Measurements from ENCODE around the gene PSMA5. TPM values are rescaled to one million over a fixed set of nuclear protein-coding genes. Genes with fewer than 3 reads are reported as not detected.
"Not testable (repeated sequence)": the region's sequence is repeated elsewhere in the genome, so short reads cannot be mapped to it uniquely, and the experiment has no call there.

PSMA5 gene
- total RNA-seq: 63.9 TPM
- long read RNA-seq, transcript PSMA5-201 (9 exons, 3,729 nt): major isoform, 67 of 86 reads
- long read RNA-seq, partial matches to known transcripts: 10 of 86 reads
- long read RNA-seq, other reads (novel, unspliced or antisense): 9 of 86 reads

DNA sequence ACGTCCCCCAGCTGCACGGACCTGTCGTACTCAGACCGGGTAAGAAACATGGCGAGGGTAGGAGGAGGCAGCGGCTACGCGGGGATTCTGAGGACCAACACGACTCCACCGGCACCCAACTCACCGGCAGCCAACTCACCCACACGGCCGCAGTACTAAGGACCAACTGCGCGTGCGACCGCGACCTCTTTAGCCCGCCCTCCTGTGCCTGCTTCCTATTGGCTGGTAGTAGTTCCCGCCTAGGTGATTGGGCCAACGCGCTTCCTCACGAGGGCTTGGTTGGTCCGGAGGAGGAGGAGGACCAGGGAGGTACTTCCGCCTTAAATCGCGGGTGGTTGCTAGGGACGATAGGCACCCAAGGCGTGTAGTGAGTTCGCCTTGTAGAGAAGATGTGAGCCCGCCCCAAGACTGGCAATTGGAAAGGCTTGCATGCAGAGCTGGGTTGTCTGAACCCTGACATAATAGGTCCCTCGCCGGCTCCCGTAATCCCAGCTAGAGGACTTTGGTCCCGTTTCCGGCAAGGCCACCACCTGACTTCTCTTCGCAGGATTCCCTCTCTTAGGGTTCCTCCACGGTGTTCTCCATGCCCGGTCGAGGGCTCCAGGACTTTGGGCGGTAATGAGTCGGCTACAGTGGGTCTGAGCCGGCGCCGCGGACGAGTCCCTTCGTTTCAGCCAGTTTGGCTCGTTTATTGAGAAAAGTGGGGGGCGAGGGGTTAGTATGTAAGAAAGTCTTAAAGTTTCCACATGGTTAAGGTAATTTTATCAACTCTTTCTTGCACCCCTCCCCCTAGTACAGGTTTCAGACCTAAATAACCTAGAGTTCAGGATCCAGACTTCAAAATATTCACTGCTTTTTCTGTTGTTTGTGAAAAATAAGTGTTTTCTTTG, at the start of gene PSMA5:
Gene PSMA5 (minus strand): TSS at position 168 of the 890 bp plus-strand sequence. CDS start 118 bp downstream, at position 50.
- peak; percentile 97 for DNase-seq (ENCODE audit: low spot score)

DNA sequence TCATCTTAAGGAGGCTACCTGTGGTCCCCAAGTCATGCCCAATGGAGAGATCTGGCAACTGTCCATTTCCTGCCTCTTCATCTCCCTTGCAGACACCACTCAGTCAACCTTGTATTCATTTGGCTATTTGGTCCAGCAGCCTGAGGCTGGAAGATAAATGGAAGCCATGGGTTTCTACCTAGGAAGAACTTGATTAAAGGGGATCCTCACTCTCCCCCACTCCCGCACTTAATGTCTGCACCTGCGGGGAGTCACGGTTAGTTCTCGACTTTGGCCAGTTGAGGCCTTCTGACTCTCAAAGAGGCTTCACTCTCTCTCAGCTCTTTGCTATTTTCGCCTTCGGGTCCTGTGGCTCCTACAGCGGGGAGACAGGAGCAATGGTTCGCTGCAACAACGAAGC, 49.0 kb upstream of the PSMA5 start:
- no peak for DNase-seq (ENCODE audit: low spot score)

DNA sequence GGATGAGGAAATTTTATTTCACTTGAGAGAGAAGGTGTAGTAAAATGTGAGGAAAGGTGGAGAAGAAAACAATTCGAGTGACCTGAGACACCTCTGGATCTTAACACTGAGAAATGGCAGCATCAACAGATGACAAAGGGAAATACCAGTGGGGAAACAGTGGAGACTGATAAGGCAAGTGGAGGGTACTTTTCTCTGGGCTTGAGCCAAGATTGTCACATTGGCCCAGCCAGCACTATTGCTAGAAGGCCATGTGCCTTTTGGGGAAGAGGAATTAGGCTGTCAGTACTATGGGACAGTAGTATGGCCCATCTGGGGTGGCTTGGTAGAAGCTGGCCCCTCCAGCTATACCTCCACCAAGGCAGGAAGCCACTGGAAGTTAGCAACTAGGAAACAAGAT, 48.4 kb upstream of the PSMA5 start:
- DNase-seq (ENCODE audit: low spot score): no peak

DNA sequence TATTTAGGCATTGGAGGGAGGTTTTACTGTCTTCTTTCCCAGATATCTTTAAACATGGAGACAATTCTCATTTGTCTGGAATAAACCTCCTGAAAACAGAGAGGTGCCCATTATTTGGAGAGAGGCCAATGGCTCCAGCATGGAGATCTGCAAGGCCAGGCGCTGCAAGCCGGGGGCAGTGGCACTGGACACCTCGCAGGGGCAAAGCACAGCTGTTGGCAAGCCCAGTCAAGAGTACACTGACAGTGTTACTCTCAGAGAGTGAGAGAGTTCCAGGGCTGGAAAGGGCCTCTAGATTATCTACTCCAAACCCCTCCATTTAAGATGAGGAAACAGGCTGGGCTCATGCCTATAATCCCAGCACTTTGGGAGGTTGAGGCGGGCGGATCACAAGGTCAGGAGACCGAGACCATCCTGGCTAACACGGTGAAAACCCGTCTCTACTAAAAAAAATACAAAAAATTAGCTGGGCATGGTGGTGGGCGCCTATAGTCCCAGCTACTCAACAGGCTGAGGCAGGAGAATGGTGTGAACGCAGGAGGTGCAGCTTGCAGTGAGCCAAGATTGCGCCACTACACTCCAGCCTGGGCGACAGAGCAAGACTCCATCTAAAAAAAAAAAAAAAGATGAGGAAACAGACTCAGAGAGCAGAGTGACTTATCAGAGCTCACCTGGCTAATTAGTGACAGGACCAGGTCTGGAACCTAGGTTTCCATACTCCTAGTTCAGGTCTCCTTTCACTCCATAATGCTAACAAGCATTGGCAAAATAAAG, 47.2 kb upstream of the PSMA5 start:
- DNase-seq (ENCODE audit: low spot score): not testable (repeated sequence)

DNA sequence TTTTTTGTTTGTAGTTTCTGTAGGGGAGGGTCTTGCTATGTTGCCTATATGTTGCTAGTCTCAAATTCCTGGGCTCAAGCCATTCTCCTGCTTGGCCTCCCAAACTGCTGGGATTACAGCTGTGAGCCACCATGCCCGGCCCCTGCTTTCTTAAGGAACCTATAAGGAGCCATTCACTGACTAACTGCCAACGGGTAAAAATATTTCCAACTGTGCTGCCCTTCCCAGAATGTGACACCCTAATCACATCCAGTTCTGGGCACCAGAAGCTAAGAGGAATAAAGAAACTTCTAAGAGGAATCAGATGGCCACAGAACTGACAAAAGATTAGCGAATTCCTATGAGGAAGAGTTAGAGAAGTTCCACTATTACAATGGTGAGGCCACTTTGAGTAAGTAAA, 46.5 kb upstream of the PSMA5 start:
- no peak for DNase-seq (ENCODE audit: low spot score)

DNA sequence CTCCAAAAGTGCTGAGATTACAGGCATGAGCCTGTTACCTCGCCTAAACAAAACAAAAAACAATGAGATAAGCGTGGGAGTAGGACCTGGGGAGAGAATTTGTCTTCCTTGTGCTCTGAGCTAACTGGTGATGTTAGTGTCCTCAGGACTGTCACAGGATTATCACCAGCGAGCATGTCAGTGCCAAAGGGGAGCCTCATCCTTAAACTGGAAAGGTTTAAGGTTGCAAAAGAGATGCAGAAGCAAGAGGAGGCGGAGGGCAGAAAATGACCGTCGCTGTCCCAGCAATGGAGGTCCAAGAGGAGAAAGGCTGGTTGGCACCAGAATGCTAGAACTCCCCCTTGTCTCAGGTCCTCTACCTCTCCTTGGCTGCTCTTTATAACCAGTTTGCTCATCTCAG, 44.0 kb upstream of the PSMA5 start:
- DNase-seq (ENCODE audit: low spot score): no peak

DNA sequence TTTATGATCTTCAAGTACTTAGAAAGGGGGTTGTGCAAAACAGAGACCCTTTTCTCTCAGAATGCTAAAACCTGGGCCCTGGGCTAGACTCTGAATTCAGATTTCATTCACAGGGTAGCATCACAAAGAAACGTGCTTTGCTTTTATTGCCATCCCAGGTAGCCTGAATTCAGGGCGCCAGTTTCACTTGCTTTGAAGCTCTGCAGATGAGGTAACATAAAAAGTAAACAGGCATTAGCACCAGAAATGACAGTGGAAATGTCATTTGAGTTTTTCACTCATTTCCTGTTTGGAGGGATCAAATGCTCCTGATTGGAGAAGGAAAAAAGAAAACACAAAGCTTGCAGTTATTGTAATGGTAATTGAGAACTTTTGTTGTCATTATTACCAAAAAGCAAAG, 42.7 kb upstream of the PSMA5 start:
- no peak for DNase-seq (ENCODE audit: low spot score)

DNA sequence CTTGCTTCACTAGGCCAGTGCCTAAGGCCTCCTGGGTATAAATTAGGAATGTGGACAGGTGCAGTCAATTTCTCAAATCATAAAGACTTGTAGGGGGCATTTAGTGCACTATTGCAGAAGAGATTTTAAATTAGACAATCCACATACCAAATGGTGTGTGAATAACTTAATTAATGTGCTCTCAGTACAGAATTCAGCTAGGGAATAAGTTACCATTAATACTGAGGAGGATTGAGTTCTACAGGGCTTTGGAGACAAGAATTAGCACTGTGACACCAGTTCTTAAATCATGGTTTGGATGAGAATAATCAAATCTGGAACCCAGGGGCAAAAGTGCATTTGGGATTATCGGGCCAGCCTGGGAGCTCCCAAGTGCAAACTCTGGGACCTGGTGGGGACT, 41.8 kb upstream of the PSMA5 start:
- DNase-seq (ENCODE audit: low spot score): no peak

DNA sequence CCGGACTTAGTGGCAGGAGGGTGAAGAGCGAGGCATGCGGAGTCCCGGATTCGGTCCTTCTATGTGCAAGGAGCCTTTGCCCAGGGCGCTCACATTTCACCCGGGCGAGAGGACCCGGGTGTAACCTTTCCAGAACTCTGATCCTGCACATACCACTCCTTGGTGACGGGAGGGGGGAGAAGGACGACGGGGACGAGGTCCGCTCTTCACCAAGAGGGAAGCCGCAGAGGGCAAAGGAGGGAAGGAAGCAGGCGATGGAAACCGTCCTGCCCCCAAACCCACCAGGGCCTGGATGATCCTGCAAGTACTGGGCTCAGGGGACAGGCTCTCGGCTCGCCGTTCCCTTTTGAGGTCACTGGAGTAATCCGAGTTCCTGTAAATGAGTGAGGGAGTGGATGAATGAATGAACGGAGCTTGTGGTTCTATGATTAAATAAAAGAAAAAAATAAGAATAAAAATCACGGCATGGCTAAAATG, 41.1 kb upstream of the PSMA5 start:
- DNase-seq (ENCODE audit: low spot score): no peak

DNA sequence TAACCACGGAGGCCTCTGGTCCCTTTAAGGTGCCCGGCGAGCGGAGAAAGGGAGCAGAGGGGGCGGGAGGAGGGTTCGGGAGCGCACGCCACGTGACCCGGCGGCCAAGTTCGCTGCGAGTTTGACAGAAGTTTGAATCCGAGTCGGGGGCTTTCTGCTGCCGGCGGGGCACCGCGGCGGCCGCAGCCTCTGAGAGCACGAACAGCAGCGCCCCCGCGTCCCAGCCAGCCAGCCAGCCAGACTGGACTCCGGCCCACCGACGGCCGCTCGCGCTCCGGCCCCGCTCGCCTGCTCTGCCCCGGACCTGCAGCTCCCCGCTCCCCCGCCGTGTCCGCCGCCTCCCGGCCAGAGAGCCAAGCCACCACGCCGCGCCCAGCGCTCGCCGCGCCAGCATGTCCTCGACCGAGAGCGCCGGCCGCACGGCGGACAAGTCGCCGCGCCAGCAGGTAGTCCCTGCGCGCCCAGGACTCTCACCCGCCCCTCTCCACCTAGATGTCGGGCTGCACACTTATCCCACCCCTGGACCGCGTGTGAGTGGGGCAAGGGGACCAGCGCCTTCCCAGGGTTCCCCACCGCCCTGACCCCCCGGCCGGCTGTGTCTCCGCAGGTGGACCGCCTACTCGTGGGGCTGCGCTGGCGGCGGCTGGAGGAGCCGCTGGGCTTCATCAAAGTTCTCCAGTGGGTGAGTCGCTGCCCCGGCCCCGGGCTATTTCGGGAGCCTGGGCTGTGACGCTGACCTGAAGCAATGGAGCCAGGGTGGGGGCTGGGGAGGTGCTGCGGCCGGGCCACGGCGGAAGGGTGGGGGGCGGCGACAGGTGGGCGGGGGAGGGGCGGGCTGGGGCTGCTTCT, 40.4 kb upstream of the PSMA5 start, which contains the start of gene SYPL2:
Gene SYPL2 (plus strand): TSS at position 95 of the 849 bp plus-strand sequence. CDS start 298 bp downstream, at position 393.
- DNase-seq (ENCODE audit: low spot score): no peak

DNA sequence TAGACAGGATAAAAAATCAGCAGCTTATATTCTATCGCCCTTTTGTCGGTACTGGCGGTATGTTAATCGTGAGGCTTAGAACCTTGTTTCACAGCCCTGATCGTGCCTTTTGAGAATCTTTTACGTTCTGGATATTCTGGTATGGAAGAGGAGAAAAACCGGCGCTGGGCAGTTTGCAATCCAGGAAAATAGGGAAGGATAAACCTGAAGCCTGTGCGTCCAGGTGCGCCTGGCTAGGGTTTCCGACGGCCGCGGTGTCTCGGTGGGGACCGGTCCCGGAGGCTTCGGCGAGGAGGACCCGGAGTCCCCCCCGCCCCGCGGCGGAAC, 39.8 kb upstream of the PSMA5 start:
- DNase-seq (ENCODE audit: low spot score): no peak

DNA sequence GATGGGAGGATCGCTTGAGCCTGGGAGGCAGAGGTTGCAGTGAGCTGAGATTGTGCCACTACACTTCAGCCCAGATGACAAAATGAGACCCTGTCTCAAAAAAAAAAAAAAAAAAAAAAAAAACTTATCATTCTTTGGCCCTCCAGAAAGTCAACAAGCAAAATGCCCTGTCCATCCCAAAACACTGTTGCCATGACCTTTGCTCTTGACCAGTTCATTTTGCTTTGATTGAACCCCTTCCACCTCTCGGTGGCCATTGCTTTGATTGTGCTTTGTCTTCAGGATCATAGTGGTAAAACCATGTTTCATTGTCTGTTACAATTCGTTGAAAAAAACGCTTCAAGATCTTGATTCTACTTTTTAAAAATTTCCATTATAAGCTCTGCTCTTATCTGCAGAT, 31.6 kb upstream of the PSMA5 start:
- no peak for DNase-seq (ENCODE audit: low spot score)

DNA sequence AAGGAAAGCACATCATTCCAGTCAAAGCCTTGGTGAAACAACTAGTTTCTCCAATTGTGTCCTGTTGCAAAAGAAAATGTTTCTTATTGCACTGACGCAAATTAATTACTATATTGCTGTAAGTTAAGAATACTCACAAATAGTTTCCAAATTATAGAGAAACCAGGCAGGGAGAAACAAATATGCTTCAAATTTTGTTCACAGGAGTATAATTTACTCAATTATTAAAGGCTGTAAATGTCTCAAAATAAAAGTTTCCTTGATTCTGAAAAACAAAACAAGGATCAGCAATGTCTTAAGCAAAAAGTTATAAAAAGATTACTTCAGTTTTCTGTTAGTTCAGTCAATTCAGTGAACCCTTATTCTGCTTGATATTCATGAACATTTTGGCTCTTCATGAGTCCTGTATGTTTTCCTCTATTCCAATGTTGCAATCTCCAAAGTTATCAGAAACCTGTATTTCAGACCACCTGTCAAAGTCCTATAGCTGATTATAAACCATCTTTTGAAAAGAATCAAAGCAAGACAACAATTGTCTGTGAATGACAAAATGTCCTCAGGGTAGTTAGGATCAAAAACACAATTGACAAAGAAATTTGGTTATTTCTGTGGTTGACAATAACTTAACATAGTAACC, 28.4 kb upstream of the PSMA5 start:
- no peak for DNase-seq (ENCODE audit: low spot score)

DNA sequence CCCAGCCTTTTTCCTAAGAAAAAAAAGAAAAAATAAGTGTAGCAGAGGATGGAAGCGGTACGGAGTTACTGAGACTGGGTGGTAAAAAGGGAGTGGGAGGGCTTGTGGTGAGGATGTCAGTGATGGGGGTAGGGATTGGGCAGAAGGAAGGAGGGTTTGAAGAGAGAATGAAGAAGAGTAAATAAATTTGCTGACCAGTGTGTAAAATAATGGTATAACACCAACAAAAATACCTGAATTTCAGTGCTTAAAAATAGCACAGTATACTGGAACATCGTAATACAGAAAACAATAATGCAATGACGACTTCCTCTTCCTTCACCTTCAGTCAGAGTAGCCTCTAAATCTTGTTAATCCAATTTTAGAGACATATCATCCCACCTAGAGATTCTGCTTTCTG, 21.3 kb upstream of the PSMA5 start:
- no peak for DNase-seq (ENCODE audit: low spot score)

DNA sequence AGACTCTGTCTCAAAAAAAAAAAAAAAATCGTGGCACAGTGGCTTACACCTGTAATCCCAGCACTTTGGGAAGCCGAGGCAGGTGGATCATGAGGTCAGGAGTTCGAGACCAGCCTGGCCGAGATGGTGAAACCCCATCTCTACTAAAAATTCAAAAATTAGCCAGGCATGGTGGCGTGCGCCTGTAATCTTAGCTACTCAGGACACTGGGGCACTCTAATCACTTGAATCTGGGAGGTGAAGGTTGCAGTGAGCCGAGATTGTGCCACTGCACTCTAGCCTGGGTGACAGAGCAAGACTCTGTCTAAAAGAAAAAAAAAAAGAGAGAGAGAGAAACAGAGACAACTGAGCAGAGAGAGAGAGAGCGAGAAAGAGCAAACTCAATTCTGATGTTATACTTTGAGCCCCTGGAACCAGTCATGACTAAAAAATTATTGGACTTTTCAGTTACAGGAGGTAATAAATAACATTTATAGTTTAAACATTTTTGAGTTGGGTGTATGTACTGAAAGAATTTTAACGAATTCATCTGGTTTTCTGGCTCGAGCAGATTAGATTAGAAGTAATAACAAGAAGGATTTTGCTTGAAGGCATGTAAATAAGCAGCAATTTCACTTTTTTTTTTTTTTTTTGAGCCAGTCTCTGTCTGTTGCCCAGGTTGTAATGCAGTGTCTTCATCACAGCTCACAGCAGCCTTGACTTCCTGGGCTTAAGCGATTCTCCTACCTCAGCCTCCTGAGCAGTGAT, 19.9 kb upstream of the PSMA5 start:
- DNase-seq (ENCODE audit: low spot score): not testable (repeated sequence)

DNA sequence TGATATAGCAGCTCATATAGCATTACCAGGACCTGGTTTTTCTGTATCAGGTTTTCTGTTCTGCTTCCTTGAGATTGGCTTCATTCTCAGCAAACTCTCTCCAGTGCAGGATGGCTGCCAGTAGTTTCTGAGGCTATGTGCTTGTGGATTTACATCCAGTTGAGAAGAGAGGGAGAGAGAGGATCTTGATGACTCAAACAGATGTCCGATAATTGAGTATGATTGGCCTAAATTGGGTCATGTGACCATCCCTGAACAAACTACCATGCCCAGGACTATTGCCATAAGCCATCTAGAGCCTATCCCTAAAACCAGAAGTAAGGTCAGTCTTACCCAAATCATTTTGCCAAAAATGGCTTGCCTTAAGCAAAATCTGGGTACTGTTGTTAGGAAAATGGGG, 18.1 kb upstream of the PSMA5 start:
- no peak for DNase-seq (ENCODE audit: low spot score)

DNA sequence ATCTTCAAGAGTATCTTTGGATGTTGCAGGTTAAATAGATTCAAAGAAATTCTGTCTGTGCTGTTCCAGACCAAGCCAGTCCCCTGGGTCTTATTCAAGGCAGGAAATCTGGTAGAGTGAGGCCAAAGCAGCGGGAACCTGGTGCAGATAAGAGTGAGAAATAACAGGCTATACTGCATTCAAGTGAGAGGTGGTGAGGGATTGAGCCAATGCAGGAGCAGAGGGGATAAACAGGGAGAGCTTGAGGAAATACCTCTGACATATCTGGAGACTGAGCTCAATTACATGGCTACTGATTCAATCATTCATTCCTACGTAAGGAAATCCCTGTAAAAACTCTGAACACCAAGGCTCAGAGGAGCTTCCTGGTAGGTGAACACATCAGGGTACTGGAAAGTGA, 17.2 kb upstream of the PSMA5 start:
- no peak for DNase-seq (ENCODE audit: low spot score)

DNA sequence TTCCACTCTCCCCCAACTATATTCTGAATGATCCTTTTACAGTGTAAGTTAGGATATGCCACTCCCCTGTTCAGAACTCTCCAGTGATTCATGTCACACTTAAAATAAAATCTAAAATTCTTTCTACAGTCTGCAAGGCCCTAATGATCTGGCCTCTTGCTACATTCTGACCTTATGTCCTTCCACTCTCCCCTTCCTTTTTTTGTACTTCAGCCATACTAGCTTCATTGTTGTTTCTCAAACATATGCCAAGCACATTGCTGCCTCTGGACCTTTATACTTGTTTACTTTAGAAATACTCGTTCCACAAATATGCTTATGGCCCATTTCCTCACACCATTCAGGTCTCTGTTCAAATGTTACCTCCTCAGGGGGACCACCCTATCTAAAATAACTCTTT, 14.8 kb upstream of the PSMA5 start:
- no peak for DNase-seq (ENCODE audit: low spot score)

DNA sequence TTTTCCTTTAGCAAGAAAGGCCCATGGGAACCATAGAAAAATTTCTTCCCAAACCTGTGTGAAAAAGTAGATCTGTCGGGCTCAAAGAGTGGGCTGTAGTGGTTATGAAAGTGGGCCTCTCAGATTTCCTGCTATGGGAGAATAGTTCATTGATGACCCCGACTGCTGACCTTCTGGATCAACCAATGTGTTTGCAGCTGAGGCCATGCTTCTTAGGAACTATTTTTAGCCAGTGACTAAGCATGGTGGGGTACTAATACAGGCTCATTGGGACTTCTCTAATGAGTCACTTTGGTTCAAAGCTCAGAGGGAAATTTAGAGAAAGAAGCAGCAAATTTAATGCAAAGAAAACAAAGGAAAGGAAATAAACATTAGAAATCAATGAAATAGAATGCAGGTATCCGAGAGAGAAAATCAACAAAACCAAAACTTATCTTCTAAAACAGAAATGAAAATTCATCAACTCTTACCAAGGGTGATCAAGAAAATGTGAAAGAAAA, 12.6 kb upstream of the PSMA5 start:
- no peak for DNase-seq (ENCODE audit: low spot score)

DNA sequence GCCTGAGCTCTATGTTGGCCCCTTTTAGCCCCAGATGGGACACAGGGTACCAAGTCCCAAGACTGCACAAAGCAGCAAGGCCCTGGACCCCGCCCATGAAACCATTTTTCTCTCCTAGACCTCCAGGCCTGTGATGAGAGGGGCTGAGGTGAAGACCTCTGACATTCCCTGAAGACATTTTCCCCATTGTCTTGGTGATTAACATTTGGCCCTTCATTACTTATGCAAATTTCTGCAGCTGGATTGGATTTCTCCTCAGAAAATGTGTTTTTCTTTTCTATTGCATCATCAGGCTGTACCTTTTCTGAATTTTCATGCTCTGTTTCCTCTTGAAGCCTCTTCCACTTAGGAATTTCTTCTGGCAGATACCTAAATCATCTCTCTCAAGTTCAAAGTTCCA, 8.2 kb upstream of the PSMA5 start:
- DNase-seq (ENCODE audit: low spot score): no peak

Measured in mesenteric fat pad (tissue), 1 donor.